SU-DHL-6 (cell line): Measurements from ENCODE around the gene YIPF3.

ENCODE experiments used
- H2AFZ ChIP-seq: fragments of 200-600 bp; sonication (generic); 2 replicates; pipeline ENCODE4 v1.6.1; 2014; ENCODE audit warnings: low read depth, mild to moderate bottlenecking, moderate library complexity, mixed read lengths, antibody characterized with exemption, low read length; ENCODE audit not compliant: severe bottlenecking
- H3F3A ChIP-seq: fragments of 200-600 bp; shearing (Covaris generic); 2 replicates; pipeline ENCODE4 v1.6.0; 2016; ENCODE audit warnings: antibody characterized with exemption, mild to moderate bottlenecking; ENCODE audit not compliant: insufficient read depth
- H3K27ac ChIP-seq: fragments of 200-600 bp; sonication (generic); 2 replicates; pipeline ENCODE4 v1.5.1; 2016; ENCODE audit warnings: low read depth, mild to moderate bottlenecking, low read length, moderate library complexity, mixed read lengths
- H3K27me3 ChIP-seq: fragments of 200-600 bp; sonication (generic), shearing (Covaris generic); 2 replicates; pipeline ENCODE4 v1.6.0; 2014; ENCODE audit warnings: mild to moderate bottlenecking, low read length
- H3K36me3 ChIP-seq: fragments of 200-600 bp; sonication (generic); 2 replicates; pipeline ENCODE4 v1.6.1; 2014; ENCODE audit warnings: mild to moderate bottlenecking, low read length, mixed read lengths
- H3K4me2 ChIP-seq: fragments of 300-600, 200-600 bp; shearing (Covaris generic), sonication (generic); 2 replicates; pipeline ENCODE4 v1.6.0; 2014; ENCODE audit warnings: low read length, low read depth, mild to moderate bottlenecking; ENCODE audit not compliant: poor library complexity, severe bottlenecking
- H3K4me3 ChIP-seq: fragments of 200-600 bp; sonication (generic); 2 replicates; pipeline ENCODE4 v1.5.1; 2014; ENCODE audit warnings: antibody characterized with exemption, low read length, mild to moderate bottlenecking, mixed read lengths; ENCODE audit not compliant: insufficient read depth, poor library complexity, severe bottlenecking
- H3K79me2 ChIP-seq: fragments of 200-600 bp; sonication (generic); 2 replicates; pipeline ENCODE4 v1.6.1; 2014; ENCODE audit warnings: mild to moderate bottlenecking, low read length, moderate library complexity; ENCODE audit not compliant: insufficient read depth
- H3K9ac ChIP-seq: fragments of 200-600 bp; sonication (generic); 2 replicates; pipeline ENCODE4 v1.7.0; 2014; ENCODE audit warnings: mild to moderate bottlenecking, low read length
- H3K9me2 ChIP-seq: fragments of 200-600 bp; sonication (generic); replicated peaks from 2 replicates; pipeline ENCODE4 v1.6.1; 2014; ENCODE audit warnings: low read length; ENCODE audit not compliant: insufficient read depth
- H3K9me3 ChIP-seq: fragments of 200-600 bp; sonication (generic); 2 replicates; pipeline ENCODE4 v1.6.1; 2014; ENCODE audit warnings: low read length, mixed read lengths; ENCODE audit not compliant: insufficient read depth
- H4K20me1 ChIP-seq: fragments of 200-600 bp; sonication (generic); 2 replicates; pipeline ENCODE4 v1.6.1; 2014; ENCODE audit warnings: low read depth, mild to moderate bottlenecking, antibody characterized with exemption, low read length, moderate library complexity, mixed read lengths
- EZH2phosphoT487 ChIP-seq: fragments of 200-600 bp; sonication (generic), shearing (Covaris generic); conservative IDR thresholded peaks from 2 replicates; pipeline ENCODE4 v1.6.1; 2018; ENCODE audit warnings: mild to moderate bottlenecking, antibody characterized with exemption, low read length, moderate library complexity, mixed read lengths
- TF ChIP-seq, protein P1 (sequence below): fragments of 200-600 bp; sonication (generic); IDR thresholded peaks from one replicate; pipeline ENCODE4 v1.5.1; 2017; ENCODE audit warnings: antibody characterized with exemption, mild to moderate bottlenecking, low read length, moderate library complexity; ENCODE audit not compliant: insufficient read depth, poor library complexity, severe bottlenecking

Gene YIPF3

GRCh38 chr6:43506171-43506570 lies 10.6 kb downstream of the YIPF3 start:
- Histone ChIP-seq H3F3A (peaks cover under 1% of the 10 kb centered on the region; the same call in 1 of the 2 replicates), H3K9me3 (no peaks in the 10 kb centered on the region), H3K4me2 (no peak overlapping the region), H3K9me2 (no peaks in the 10 kb centered on the region), H2AFZ (no peak overlapping the region), H4K20me1 (no peaks in the 10 kb centered on the region; the same call in 1 of the 2 replicates), H3K36me3 (no peaks in the 10 kb centered on the region), H3K4me3 (no peak overlapping the region), H3K27ac (no peak overlapping the region), H3K9ac (no peak overlapping the region), H3K27me3 (no peaks in the 10 kb centered on the region), H3K79me2 (no peaks in the 10 kb centered on the region)
- TF ChIP-seq, protein P1, sequence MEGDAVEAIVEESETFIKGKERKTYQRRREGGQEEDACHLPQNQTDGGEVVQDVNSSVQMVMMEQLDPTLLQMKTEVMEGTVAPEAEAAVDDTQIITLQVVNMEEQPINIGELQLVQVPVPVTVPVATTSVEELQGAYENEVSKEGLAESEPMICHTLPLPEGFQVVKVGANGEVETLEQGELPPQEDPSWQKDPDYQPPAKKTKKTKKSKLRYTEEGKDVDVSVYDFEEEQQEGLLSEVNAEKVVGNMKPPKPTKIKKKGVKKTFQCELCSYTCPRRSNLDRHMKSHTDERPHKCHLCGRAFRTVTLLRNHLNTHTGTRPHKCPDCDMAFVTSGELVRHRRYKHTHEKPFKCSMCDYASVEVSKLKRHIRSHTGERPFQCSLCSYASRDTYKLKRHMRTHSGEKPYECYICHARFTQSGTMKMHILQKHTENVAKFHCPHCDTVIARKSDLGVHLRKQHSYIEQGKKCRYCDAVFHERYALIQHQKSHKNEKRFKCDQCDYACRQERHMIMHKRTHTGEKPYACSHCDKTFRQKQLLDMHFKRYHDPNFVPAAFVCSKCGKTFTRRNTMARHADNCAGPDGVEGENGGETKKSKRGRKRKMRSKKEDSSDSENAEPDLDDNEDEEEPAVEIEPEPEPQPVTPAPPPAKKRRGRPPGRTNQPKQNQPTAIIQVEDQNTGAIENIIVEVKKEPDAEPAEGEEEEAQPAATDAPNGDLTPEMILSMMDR = no peak
- no peak for TF ChIP-seq EZH2phosphoT487

GRCh38 chr6:43505718-43506117 lies 11.0 kb downstream of the YIPF3 start:
- TF ChIP-seq, protein P1 = no peak
- TF ChIP-seq EZH2phosphoT487 = no peak
- Histone ChIP-seq H3K79me2 (no peaks in the 10 kb centered on the region), H3K9me3 (no peaks in the 10 kb centered on the region), H3K4me2 (no peak overlapping the region), H3K4me3 (no peak overlapping the region), H3F3A (no peaks in the 10 kb centered on the region), H2AFZ (no peak overlapping the region), H3K9ac (no peak overlapping the region), H3K9me2 (no peaks in the 10 kb centered on the region), H3K36me3 (no peaks in the 10 kb centered on the region), H3K27ac (no peak overlapping the region), H4K20me1 (no peaks in the 10 kb centered on the region; the same call in 1 of the 2 replicates), H3K27me3 (no peaks in the 10 kb centered on the region)

GRCh38 chr6:43504756-43505593 lies 11.8 kb downstream of the YIPF3 start:
- Histone ChIP-seq H3K9me3 (no peaks in the 10 kb centered on the region), H3K9ac (no peak overlapping the region), H3K9me2 (no peaks in the 10 kb centered on the region), H3K27me3 (no peaks in the 10 kb centered on the region), H3K4me2 (no peak overlapping the region), H4K20me1 (no peaks in the 10 kb centered on the region; the same call in 1 of the 2 replicates), H3K27ac (no peak overlapping the region), H3K79me2 (no peaks in the 10 kb centered on the region), H3F3A (no peaks in the 10 kb centered on the region), H3K4me3 (no peak overlapping the region), H3K36me3 (no peaks in the 10 kb centered on the region), H2AFZ (no peak overlapping the region)
- no peak for TF ChIP-seq EZH2phosphoT487
- TF ChIP-seq, protein P1 = no peak
